GM23338 (cell line): Measurements from ENCODE around the gene HDAC9. TPM values are rescaled to one million over a fixed set of nuclear protein-coding genes. Genes with fewer than 3 reads are reported as not detected.

ENCODE experiments used
- ATAC-seq: fragments of 200-7000 bp; cut with Tn5 transposase; 3 replicates; pipeline ENCODE4 v1.9.1; 2020
- DNase-seq: peaks from one replicate; pipeline ENCODE4 v3.0.0-alpha.2; 2015; ENCODE audit warnings: low spot score
- H2AFZ ChIP-seq: fragments of 200-600 bp; sonication (generic); 2 replicates; pipeline ENCODE4 v1.8.0; 2016; ENCODE audit warnings: antibody characterized with exemption, mild to moderate bottlenecking, moderate library complexity
- H3F3A ChIP-seq: fragments of 200-600 bp; sonication (generic); replicated peaks from 2 replicates; pipeline ENCODE4 v1.8.0; 2017; ENCODE audit warnings: antibody characterized with exemption, mixed run types, low read depth
- H3K27ac ChIP-seq: fragments of 200-600 bp; sonication (generic); 2 replicates; pipeline ENCODE4 v1.6.1; 2016; ENCODE audit warnings: low read depth
- H3K27me3 ChIP-seq: fragments of 200-600 bp; sonication (generic); 2 replicates; pipeline ENCODE4 v1.8.0; 2016; ENCODE audit warnings: mild to moderate bottlenecking, mixed run types, moderate library complexity; ENCODE audit not compliant: insufficient read depth
- H3K36me3 ChIP-seq: fragments of 200-600 bp; sonication (generic); 2 replicates; pipeline ENCODE4 v1.8.0; 2016; ENCODE audit warnings: mild to moderate bottlenecking; ENCODE audit not compliant: insufficient read depth
- H3K4me1 ChIP-seq: fragments of 200-600 bp; sonication (generic); 2 replicates; pipeline ENCODE4 v1.8.0; 2016; ENCODE audit warnings: mild to moderate bottlenecking, moderate library complexity; ENCODE audit not compliant: insufficient read depth
- H3K4me2 ChIP-seq: fragments of 200-600 bp; sonication (generic); 2 replicates; pipeline ENCODE4 v1.7.1; 2017; ENCODE audit warnings: mixed run types
- H3K4me3 ChIP-seq: fragments of 200-600 bp; sonication (generic); 2 replicates; pipeline ENCODE4 v1.6.1; 2016; ENCODE audit warnings: mixed run types
- H3K79me2 ChIP-seq: fragments of 200-600 bp; sonication (generic); replicated peaks from 2 replicates; pipeline ENCODE4 v1.8.0; 2017; ENCODE audit warnings: mild to moderate bottlenecking; ENCODE audit not compliant: insufficient read depth
- H3K9me2 ChIP-seq: fragments of 200-600 bp; sonication (generic); 2 replicates; pipeline ENCODE4 v1.8.0; 2017; ENCODE audit not compliant: insufficient read depth
- H4K20me1 ChIP-seq: fragments of 200-600 bp; sonication (generic); replicated peaks from 2 replicates; pipeline ENCODE4 v1.8.0; 2017; ENCODE audit warnings: mild to moderate bottlenecking; ENCODE audit not compliant: insufficient read depth
- H3K27ac Mint-ChIP-seq: 2 replicates; pipeline ENCODE4 v1.8.0; 2020; ENCODE audit warnings: inconsistent platforms, mild to moderate bottlenecking, moderate library complexity, mixed read lengths
- H3K27me3 Mint-ChIP-seq: 3 replicates; pipeline ENCODE4 v1.8.0; 2022; ENCODE audit warnings: low read depth, mild to moderate bottlenecking, moderate library complexity, mixed read lengths, inconsistent platforms; ENCODE audit not compliant: insufficient read depth, poor library complexity
- H3K36me3 Mint-ChIP-seq: 3 replicates; pipeline ENCODE4 v1.8.0; 2021; ENCODE audit warnings: low read depth, mild to moderate bottlenecking, inconsistent platforms, moderate library complexity, mixed read lengths
- H3K4me1 Mint-ChIP-seq: 3 replicates; pipeline ENCODE4 v1.8.0; 2020; ENCODE audit warnings: mild to moderate bottlenecking, inconsistent platforms, mixed read lengths
- H3K4me3 Mint-ChIP-seq: 3 replicates; pipeline ENCODE4 v1.8.0; 2021; ENCODE audit warnings: moderate library complexity, mild to moderate bottlenecking, inconsistent platforms, mixed read lengths
- H3K9me3 Mint-ChIP-seq: 3 replicates; pipeline ENCODE4 v1.8.0; 2020; ENCODE audit warnings: moderate library complexity, mild to moderate bottlenecking, inconsistent platforms, mixed read lengths
- CREB1 ChIP-seq: fragments of 250-450 bp; sonication (Bioruptor Pico); IDR thresholded peaks from 2 replicates; pipeline ENCODE4 v1.5.0; 2020; ENCODE audit warnings: low read depth, mild to moderate bottlenecking, moderate library complexity
- NANOG ChIP-seq: IDR thresholded peaks from 2 replicates; pipeline ENCODE4 v1.6.1; 2016; ENCODE audit warnings: antibody characterized with exemption, borderline replicate concordance
- STAT1 ChIP-seq: IDR thresholded peaks from one replicate; pipeline ENCODE4 v1.6.1; 2016; ENCODE audit warnings: antibody characterized with exemption; ENCODE audit not compliant: unreplicated experiment
- polyA plus RNA-seq: library from polyadenylated mRNA; unstranded; fragments of >200 nt; fragmentation: Nextera tagmentation; extraction: Ambion mirVana; gene quantifications from 2 replicates; pipeline ENCODE4 v1.2.1, GENCODE V29; 2016
- total RNA-seq: library from RNA; depleted of rRNA; stranded (reverse); fragments of >200 nt; shearing (Covaris generic); gene quantifications from 2 replicates; pipeline ENCODE4 v1.2.3, GENCODE V29; 2014
- TF ChIP-seq, protein P1 (sequence below): fragments of 250-450 bp; sonication (Bioruptor Pico); IDR thresholded peaks from 2 replicates; pipeline ENCODE4 v1.5.0; 2020; ENCODE audit warnings: mild to moderate bottlenecking, moderate library complexity
- TF ChIP-seq, protein P2 (sequence below), 2 experiments: fragments of 200-600 bp in 1 of 2; sonication (generic) in 1 of 2; conservative IDR thresholded peaks; 2 replicates each; pipeline versions ENCODE4 v1.5.1 to v1.6.1; 2016 to 2017; ENCODE audit warnings: antibody characterized with exemption in 2 of 2, low read depth in 2 of 2, mild to moderate bottlenecking in 2 of 2, moderate library complexity in 1 of 2
- TF ChIP-seq, protein P3 (sequence below): IDR thresholded peaks from one replicate; pipeline ENCODE4 v1.6.1; 2018; ENCODE audit warnings: antibody characterized with exemption; ENCODE audit not compliant: unreplicated experiment

The HDAC9 gene
- total and polyA plus RNA-seq, 2 experiments from 2014 or later, result 8.3 to 18.5 TPM

DNA sequence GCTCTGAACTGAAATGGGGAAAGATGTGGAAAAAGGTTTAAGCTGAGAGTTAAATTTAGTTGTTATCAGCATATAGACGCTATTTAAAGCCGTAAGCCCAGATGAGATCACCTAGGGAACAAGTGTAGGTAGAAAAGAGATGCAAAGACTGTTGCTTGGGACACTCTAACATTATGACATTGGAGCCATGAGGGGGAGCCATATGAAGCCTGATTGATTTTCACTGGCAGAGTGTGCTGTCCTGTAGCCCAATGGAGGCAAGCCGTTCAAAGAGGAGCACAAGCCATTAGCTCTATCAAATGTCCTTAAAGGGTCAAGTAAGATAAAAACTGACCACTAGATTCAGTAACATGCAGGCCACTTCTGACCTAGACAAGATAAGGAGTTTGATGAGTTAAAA, 398.6 kb downstream of the HDAC9 start:
- Mint-ChIP-seq H3K27ac (no peak overlapping the region), H3K9me3 (no peaks in the 10 kb centered on the region), H3K36me3 (no peaks in the 10 kb centered on the region), H3K4me1 (peaks cover 5% of the 10 kb centered on the region; the same call in 2 of the 3 replicates), H3K4me3 (no peak overlapping the region), H3K27me3 (no peaks in the 10 kb centered on the region)
- Histone ChIP-seq H3F3A (no peaks in the 10 kb centered on the region), H3K36me3 (no peaks in the 10 kb centered on the region), H2AFZ (no peak overlapping the region), H4K20me1 (no peaks in the 10 kb centered on the region), H3K27ac (no peak overlapping the region), H3K4me3 (no peak overlapping the region), H3K9me2 (0 out of 2 replicates have a peak, but pooled peaks cover 3% of the 10 kb centered on the region), H3K79me2 (no peaks in the 10 kb centered on the region), H3K27me3 (no peaks in the 10 kb centered on the region), H3K4me2 (no peak overlapping the region), H3K4me1 (0 out of 2 replicates have a peak, but pooled peaks cover 6% of the 10 kb centered on the region)
- TF ChIP-seq, protein P1, sequence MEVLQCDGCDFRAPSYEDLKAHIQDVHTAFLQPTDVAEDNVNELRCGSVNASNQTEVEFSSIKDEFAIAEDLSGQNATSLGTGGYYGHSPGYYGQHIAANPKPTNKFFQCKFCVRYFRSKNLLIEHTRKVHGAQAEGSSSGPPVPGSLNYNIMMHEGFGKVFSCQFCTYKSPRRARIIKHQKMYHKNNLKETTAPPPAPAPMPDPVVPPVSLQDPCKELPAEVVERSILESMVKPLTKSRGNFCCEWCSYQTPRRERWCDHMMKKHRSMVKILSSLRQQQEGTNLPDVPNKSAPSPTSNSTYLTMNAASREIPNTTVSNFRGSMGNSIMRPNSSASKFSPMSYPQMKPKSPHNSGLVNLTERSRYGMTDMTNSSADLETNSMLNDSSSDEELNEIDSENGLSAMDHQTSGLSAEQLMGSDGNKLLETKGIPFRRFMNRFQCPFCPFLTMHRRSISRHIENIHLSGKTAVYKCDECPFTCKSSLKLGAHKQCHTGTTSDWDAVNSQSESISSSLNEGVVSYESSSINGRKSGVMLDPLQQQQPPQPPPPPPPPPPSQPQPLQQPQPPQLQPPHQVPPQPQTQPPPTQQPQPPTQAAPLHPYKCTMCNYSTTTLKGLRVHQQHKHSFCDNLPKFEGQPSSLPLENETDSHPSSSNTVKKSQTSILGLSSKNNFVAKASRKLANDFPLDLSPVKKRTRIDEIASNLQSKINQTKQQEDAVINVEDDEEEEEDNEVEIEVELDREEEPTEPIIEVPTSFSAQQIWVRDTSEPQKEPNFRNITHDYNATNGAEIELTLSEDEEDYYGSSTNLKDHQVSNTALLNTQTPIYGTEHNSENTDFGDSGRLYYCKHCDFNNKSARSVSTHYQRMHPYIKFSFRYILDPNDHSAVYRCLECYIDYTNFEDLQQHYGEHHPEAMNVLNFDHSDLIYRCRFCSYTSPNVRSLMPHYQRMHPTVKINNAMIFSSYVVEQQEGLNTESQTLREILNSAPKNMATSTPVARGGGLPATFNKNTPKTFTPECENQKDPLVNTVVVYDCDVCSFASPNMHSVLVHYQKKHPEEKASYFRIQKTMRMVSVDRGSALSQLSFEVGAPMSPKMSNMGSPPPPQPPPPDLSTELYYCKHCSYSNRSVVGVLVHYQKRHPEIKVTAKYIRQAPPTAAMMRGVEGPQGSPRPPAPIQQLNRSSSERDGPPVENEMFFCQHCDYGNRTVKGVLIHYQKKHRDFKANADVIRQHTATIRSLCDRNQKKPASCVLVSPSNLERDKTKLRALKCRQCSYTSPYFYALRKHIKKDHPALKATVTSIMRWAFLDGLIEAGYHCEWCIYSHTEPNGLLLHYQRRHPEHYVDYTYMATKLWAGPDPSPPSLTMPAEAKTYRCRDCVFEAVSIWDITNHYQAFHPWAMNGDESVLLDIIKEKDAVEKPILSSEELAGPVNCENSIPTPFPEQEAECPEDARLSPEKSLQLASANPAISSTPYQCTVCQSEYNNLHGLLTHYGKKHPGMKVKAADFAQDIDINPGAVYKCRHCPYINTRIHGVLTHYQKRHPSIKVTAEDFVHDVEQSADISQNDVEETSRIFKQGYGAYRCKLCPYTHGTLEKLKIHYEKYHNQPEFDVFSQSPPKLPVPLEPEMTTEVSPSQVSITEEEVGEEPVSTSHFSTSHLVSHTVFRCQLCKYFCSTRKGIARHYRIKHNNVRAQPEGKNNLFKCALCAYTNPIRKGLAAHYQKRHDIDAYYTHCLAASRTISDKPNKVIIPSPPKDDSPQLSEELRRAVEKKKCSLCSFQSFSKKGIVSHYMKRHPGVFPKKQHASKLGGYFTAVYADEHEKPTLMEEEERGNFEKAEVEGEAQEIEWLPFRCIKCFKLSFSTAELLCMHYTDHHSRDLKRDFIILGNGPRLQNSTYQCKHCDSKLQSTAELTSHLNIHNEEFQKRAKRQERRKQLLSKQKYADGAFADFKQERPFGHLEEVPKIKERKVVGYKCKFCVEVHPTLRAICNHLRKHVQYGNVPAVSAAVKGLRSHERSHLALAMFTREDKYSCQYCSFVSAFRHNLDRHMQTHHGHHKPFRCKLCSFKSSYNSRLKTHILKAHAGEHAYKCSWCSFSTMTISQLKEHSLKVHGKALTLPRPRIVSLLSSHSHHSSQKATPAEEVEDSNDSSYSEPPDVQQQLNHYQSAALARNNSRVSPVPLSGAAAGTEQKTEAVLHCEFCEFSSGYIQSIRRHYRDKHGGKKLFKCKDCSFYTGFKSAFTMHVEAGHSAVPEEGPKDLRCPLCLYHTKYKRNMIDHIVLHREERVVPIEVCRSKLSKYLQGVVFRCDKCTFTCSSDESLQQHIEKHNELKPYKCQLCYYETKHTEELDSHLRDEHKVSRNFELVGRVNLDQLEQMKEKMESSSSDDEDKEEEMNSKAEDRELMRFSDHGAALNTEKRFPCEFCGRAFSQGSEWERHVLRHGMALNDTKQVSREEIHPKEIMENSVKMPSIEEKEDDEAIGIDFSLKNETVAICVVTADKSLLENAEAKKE (CRISPR knock-in tag), result no peak
- TF ChIP-seq, protein P2, sequence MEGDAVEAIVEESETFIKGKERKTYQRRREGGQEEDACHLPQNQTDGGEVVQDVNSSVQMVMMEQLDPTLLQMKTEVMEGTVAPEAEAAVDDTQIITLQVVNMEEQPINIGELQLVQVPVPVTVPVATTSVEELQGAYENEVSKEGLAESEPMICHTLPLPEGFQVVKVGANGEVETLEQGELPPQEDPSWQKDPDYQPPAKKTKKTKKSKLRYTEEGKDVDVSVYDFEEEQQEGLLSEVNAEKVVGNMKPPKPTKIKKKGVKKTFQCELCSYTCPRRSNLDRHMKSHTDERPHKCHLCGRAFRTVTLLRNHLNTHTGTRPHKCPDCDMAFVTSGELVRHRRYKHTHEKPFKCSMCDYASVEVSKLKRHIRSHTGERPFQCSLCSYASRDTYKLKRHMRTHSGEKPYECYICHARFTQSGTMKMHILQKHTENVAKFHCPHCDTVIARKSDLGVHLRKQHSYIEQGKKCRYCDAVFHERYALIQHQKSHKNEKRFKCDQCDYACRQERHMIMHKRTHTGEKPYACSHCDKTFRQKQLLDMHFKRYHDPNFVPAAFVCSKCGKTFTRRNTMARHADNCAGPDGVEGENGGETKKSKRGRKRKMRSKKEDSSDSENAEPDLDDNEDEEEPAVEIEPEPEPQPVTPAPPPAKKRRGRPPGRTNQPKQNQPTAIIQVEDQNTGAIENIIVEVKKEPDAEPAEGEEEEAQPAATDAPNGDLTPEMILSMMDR (conservative IDR thresholded peaks at IDR 0.05; ENCODE audit: low read depth in 2 of 2), result peak; percentile 12 to 51; a peak in 3 of 4 replicates
- peak; percentile 37 for DNase-seq
- peak; percentile 80 for ATAC-seq

DNA sequence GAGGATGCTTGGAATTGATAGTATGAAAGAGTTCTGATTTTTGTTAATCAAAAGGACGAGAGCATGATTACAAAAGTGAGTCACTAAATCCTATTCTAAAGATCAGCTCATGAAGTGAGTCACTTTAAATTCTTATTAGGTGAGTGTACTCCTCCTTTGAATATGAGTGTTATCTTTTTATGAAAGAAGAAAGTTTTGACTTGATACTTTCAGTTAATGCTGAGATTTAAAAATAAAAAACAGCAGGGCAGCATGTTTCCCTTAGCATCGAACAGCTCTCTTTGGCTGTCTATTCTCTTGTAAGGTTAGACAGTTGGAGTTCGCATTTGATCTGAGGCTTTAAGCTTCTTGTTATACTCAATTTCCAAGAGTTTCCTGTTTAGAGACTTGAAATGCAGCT, 399.9 kb downstream of the HDAC9 start:
- no peaks in the 10 kb centered on the region for H3K36me3 Mint-ChIP-seq
- H3K27ac ChIP-seq, result no peak overlapping the region
- H3K36me3 ChIP-seq, result no peaks in the 10 kb centered on the region
- H3K27me3 Mint-ChIP-seq, result no peaks in the 10 kb centered on the region
- peaks cover 5% of the 10 kb centered on the region; the same call in 2 of the 3 replicates for H3K4me1 Mint-ChIP-seq
- no peaks in the 10 kb centered on the region for H3K9me3 Mint-ChIP-seq
- H3K27me3 ChIP-seq, result no peaks in the 10 kb centered on the region
- H3K4me2 ChIP-seq, result no peak overlapping the region
- DNase-seq, result no peak
- H3K4me3 Mint-ChIP-seq, result no peak overlapping the region
- no peak for ATAC-seq
- H3K4me3 ChIP-seq, result no peak overlapping the region
- 0 out of 2 replicates have a peak, but pooled peaks cover 6% of the 10 kb centered on the region for H3K4me1 ChIP-seq
- H3K27ac Mint-ChIP-seq, result no peak overlapping the region
- no peak overlapping the region for H2AFZ ChIP-seq
- H3K79me2 ChIP-seq, result no peaks in the 10 kb centered on the region
- H4K20me1 ChIP-seq, result no peaks in the 10 kb centered on the region
- no peaks in the 10 kb centered on the region for H3F3A ChIP-seq
- H3K9me2 ChIP-seq, result no peaks in the 10 kb centered on the region
- TF ChIP-seq CREB1 (CRISPR knock-in tag), result no peak
- TF ChIP-seq STAT1, result no peak
- no peak for TF ChIP-seq NANOG
- TF ChIP-seq, protein P3, sequence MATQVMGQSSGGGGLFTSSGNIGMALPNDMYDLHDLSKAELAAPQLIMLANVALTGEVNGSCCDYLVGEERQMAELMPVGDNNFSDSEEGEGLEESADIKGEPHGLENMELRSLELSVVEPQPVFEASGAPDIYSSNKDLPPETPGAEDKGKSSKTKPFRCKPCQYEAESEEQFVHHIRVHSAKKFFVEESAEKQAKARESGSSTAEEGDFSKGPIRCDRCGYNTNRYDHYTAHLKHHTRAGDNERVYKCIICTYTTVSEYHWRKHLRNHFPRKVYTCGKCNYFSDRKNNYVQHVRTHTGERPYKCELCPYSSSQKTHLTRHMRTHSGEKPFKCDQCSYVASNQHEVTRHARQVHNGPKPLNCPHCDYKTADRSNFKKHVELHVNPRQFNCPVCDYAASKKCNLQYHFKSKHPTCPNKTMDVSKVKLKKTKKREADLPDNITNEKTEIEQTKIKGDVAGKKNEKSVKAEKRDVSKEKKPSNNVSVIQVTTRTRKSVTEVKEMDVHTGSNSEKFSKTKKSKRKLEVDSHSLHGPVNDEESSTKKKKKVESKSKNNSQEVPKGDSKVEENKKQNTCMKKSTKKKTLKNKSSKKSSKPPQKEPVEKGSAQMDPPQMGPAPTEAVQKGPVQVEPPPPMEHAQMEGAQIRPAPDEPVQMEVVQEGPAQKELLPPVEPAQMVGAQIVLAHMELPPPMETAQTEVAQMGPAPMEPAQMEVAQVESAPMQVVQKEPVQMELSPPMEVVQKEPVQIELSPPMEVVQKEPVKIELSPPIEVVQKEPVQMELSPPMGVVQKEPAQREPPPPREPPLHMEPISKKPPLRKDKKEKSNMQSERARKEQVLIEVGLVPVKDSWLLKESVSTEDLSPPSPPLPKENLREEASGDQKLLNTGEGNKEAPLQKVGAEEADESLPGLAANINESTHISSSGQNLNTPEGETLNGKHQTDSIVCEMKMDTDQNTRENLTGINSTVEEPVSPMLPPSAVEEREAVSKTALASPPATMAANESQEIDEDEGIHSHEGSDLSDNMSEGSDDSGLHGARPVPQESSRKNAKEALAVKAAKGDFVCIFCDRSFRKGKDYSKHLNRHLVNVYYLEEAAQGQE, result no peak
- TF ChIP-seq, protein P2 (conservative IDR thresholded peaks at IDR 0.05; ENCODE audit: low read depth in 2 of 2), result no peak
